HL-60/S4 (cell line): ENCODE data around the gene ELMO3.

Experiments
- in situ Hi-C: fragments of 300-500 bp; cut with MboI; formaldehyde crosslinking; loops from 2 replicates; pipeline ENCODE4 v1.14.3; 2022; ENCODE audit warnings: low sequenced_read_pairs

ELMO3 gene

GRCh38 chr16:67252609-67253497, 53.9 kb downstream of the ELMO3 start:
- in situ Hi-C loops = no loop called here
